ENCODE measurements around the gene EVA1A. TPM values are rescaled to one million over a fixed set of nuclear protein-coding genes. Genes with fewer than 3 reads are reported as not detected.

The EVA1A gene
- total and polyA plus RNA-seq, 2 experiments from 2014 or later = 126 to 145 TPM

DNA sequence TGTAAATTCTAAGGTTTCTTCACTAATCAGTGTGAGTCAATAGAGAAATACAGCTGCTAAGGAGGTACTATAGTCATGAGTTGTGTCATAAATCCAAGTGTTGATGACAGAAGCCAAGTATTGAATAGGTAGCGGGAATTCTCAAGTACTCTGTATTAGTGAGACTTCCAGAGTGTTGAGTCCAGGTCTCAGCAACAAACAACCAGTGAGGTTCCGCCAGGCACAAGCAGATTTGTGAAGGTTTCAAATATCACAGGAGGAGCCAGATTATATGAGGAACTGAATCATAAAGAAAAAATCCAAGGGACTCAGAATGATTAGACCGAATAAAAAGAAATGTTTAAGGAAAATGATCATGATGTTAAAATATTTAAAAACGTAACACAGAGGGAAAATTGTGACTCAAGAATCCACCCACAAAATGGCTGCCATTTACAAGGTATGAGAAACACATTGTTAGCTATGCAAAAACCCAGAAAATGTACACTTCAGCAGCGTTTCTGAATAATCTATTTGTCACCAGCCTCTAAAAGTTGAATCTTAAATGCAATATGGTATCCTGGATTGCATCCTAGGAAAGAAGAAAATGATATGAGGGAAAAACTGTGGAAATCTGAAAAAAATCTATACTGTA is 27.3 kb upstream of the EVA1A start:
- peak overlapping the region; percentile 55 for H3K4me3 ChIP-seq
- peaks cover 54% of the 10 kb centered on the region for H3F3A ChIP-seq (ENCODE audit: insufficient read depth)
- no peaks in the 10 kb centered on the region for H3K79me2 ChIP-seq (ENCODE audit: insufficient read depth)
- no peaks in the 10 kb centered on the region for H3K27me3 ChIP-seq (replicated peaks; ENCODE audit: insufficient read depth)
- no peaks in the 10 kb centered on the region for H3K9me2 ChIP-seq (ENCODE audit: insufficient read depth)
- peak overlapping the region; percentile 69 for H3K4me2 ChIP-seq (ENCODE audit: unreplicated experiment)
- peaks cover 51% of the 10 kb centered on the region for H3K4me1 ChIP-seq (ENCODE audit: insufficient read depth)
- WGBS, 2 experiments (ENCODE audit: low coverage in 1 of 2, low lambda C conversion rate in 2 of 2, missing lambda C conversion rate in 2 of 2) = 3 to 5% methylated on average over 5 of the region's 5 CpGs
- no peaks in the 10 kb centered on the region for H3K9me3 ChIP-seq (ENCODE audit: low read depth)
- in situ Hi-C loops (cut with MboI) = no loop called here
- TF ChIP-seq EZH2phosphoT487 (IDR thresholded peaks at IDR 0.05; ENCODE audit: insufficient read depth, low read depth) (peak; percentile 85; the same call in 1 of the 2 replicates), EZH2 (IDR thresholded peaks at IDR 0.05; ENCODE audit: insufficient read depth, poor library complexity, severe bottlenecking) (no peak)
- peak overlapping the region; percentile 85 for H3K27ac ChIP-seq
- H3K9ac ChIP-seq = peak overlapping the region; percentile 59
- H3K36me3 ChIP-seq (ENCODE audit: low read depth) = no peaks in the 10 kb centered on the region
- no peaks in the 10 kb centered on the region for H4K20me1 ChIP-seq (ENCODE audit: insufficient read depth)
- peak; percentile 93 for DNase-seq
- H2AFZ ChIP-seq = peak overlapping the region; percentile 61

DNA sequence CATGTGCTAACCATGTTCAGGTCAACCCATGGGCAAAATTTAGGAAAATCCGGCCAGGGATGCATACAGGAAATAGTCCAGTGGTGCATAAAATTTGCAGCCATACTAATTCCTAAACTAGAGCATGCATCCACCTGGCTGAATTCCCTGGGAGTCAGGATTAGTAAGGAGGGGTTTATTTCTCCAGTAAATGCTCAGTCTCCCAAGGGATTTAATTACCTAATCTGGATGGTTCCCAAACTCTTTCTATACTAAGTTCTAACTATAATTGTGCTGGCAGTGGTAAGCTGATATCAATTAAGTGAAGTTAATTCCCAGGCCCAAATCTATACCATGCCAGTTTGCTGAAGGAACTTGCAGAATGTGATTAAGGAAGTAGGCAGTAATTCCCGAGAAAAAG is 26.2 kb upstream of the EVA1A start:
- TF ChIP-seq EZH2phosphoT487 (IDR thresholded peaks at IDR 0.05; ENCODE audit: insufficient read depth, low read depth) (no peak), EZH2 (IDR thresholded peaks at IDR 0.05; ENCODE audit: insufficient read depth, poor library complexity, severe bottlenecking) (no peak)
- 72 to 81% methylated on average over 2 of the region's 2 CpGs for WGBS, 2 experiments (ENCODE audit: low coverage in 1 of 2, low lambda C conversion rate in 2 of 2, missing lambda C conversion rate in 2 of 2)
- Histone ChIP-seq H3K4me2 (ENCODE audit: unreplicated experiment) (no peak overlapping the region), H4K20me1 (ENCODE audit: insufficient read depth) (no peaks in the 10 kb centered on the region), H3K36me3 (ENCODE audit: low read depth) (no peaks in the 10 kb centered on the region), H3K9me2 (ENCODE audit: insufficient read depth) (no peaks in the 10 kb centered on the region), H2AFZ (no peak overlapping the region), H3K9ac (no peak overlapping the region), H3K27ac (no peak overlapping the region), H3F3A (ENCODE audit: insufficient read depth) (peaks cover 46% of the 10 kb centered on the region), H3K9me3 (ENCODE audit: low read depth) (no peaks in the 10 kb centered on the region), H3K4me3 (no peak overlapping the region), H3K27me3 (replicated peaks; ENCODE audit: insufficient read depth) (no peaks in the 10 kb centered on the region), H3K79me2 (ENCODE audit: insufficient read depth) (no peaks in the 10 kb centered on the region), H3K4me1 (ENCODE audit: insufficient read depth) (peaks cover 40% of the 10 kb centered on the region)
- DNase-seq = no peak
- in situ Hi-C loops (cut with MboI) = no loop called here

DNA sequence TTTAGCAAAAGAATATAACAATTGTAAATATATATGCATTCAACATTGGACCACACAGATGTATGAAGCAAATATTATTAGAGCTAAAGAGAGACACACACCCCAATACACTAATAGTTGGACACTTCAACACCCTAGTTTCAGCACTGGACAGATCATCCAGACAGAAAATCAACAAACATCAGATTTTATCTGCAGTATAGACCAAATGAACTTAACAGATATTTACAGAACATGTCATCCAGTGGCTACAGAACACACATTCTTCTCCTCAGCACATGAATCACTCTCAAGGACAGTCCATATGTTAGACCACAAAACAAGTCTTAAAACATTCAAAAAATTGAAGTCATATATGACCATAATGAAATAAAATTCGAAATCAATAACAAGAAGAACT is 22.1 kb upstream of the EVA1A start:
- Histone ChIP-seq H3K4me3 (no peak overlapping the region), H4K20me1 (ENCODE audit: insufficient read depth) (no peaks in the 10 kb centered on the region), H3K9me2 (ENCODE audit: insufficient read depth) (no peaks in the 10 kb centered on the region), H3K27ac (no peak overlapping the region), H3K9me3 (ENCODE audit: low read depth) (no peaks in the 10 kb centered on the region), H3K27me3 (replicated peaks; ENCODE audit: insufficient read depth) (no peaks in the 10 kb centered on the region), H3K4me2 (ENCODE audit: unreplicated experiment) (no peak overlapping the region), H3K4me1 (ENCODE audit: insufficient read depth) (peaks cover 10% of the 10 kb centered on the region), H3F3A (ENCODE audit: insufficient read depth) (peaks cover 15% of the 10 kb centered on the region), H2AFZ (no peak overlapping the region), H3K9ac (no peak overlapping the region), H3K79me2 (ENCODE audit: insufficient read depth) (no peaks in the 10 kb centered on the region), H3K36me3 (ENCODE audit: low read depth) (no peaks in the 10 kb centered on the region)
- peak; percentile 33 for DNase-seq
- in situ Hi-C loops (cut with MboI) = no loop called here
- TF ChIP-seq EZH2phosphoT487 (IDR thresholded peaks at IDR 0.05; ENCODE audit: insufficient read depth, low read depth) = no peak
- TF ChIP-seq EZH2 (IDR thresholded peaks at IDR 0.05; ENCODE audit: insufficient read depth, poor library complexity, severe bottlenecking) = no peak
- 85 to 86% methylated on average over 1 of the region's 1 CpG for WGBS, 2 experiments (ENCODE audit: low coverage in 1 of 2, low lambda C conversion rate in 2 of 2, missing lambda C conversion rate in 2 of 2)

DNA sequence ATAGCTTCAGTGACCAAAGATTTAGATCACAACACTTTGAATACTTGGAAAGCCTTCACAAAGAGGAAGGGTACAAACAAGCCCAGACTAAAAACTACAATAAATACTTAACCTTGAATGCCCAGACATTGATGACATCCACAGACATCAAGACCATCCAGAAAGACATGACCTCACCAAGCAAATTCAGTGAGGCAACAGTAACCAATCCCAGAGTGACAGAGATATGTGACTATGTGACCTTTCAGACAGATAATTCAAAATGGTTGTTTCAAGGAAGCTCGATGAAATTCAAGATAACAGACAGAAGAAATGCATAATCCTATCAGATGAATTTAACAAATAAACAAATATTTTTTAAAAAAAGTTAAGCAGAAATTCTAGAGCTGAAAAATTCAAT is 19.9 kb upstream of the EVA1A start:
- Histone ChIP-seq H3K36me3 (ENCODE audit: low read depth) (no peaks in the 10 kb centered on the region), H2AFZ (no peak overlapping the region), H3K27ac (no peak overlapping the region), H4K20me1 (ENCODE audit: insufficient read depth) (no peaks in the 10 kb centered on the region), H3K4me1 (ENCODE audit: insufficient read depth) (no peaks in the 10 kb centered on the region), H3F3A (ENCODE audit: insufficient read depth) (no peaks in the 10 kb centered on the region), H3K79me2 (ENCODE audit: insufficient read depth) (no peaks in the 10 kb centered on the region), H3K4me2 (ENCODE audit: unreplicated experiment) (no peak overlapping the region), H3K9ac (no peak overlapping the region), H3K27me3 (replicated peaks; ENCODE audit: insufficient read depth) (no peaks in the 10 kb centered on the region), H3K9me3 (ENCODE audit: low read depth) (no peaks in the 10 kb centered on the region), H3K9me2 (ENCODE audit: insufficient read depth) (no peaks in the 10 kb centered on the region), H3K4me3 (no peak overlapping the region)
- in situ Hi-C loops (cut with MboI) = no loop called here
- no peak for DNase-seq
- 95 to 98% methylated on average over 1 of the region's 1 CpG for WGBS, 2 experiments (ENCODE audit: low coverage in 1 of 2, low lambda C conversion rate in 2 of 2, missing lambda C conversion rate in 2 of 2)
- TF ChIP-seq EZH2 (IDR thresholded peaks at IDR 0.05; ENCODE audit: insufficient read depth, poor library complexity, severe bottlenecking) (no peak), EZH2phosphoT487 (IDR thresholded peaks at IDR 0.05; ENCODE audit: insufficient read depth, low read depth) (no peak)

Data from GM23248 (cell line).